NCI-H2081 treated with DMSO at 0.1 percent for 48 hours (cell line): Measurements from ENCODE around the gene PAK6.

Experiments used
- DNase-seq: peaks from one replicate; lab custom pipeline; 2025; lab: John Stamatoyannopoulos, UW

Gene PAK6

DNA sequence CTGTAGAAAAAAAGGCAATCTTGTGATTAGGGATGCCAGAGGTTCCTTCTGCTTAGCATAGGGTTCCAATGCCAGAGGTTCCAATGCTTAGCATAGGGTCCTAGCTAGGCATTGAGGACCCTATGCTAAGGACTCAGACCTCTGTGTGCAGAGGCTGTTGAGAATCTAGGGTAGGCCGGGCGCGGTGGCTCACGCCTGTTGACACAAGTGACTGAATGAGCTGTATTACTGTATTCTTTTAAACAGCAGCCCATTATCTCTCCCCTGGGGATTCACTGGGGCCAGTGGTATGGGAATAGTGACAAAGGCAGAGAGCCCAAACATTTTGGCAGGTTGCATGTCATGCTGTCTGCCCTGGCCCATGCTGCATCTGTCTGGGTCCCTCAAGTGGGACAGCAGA lies 16.2 kb downstream of the PAK6 start:
- no peak for DNase-seq

GRCh38 chr15:40256638-40257235 lies 17.9 kb downstream of the PAK6 start:
- DNase-seq, result no peak

DNA sequence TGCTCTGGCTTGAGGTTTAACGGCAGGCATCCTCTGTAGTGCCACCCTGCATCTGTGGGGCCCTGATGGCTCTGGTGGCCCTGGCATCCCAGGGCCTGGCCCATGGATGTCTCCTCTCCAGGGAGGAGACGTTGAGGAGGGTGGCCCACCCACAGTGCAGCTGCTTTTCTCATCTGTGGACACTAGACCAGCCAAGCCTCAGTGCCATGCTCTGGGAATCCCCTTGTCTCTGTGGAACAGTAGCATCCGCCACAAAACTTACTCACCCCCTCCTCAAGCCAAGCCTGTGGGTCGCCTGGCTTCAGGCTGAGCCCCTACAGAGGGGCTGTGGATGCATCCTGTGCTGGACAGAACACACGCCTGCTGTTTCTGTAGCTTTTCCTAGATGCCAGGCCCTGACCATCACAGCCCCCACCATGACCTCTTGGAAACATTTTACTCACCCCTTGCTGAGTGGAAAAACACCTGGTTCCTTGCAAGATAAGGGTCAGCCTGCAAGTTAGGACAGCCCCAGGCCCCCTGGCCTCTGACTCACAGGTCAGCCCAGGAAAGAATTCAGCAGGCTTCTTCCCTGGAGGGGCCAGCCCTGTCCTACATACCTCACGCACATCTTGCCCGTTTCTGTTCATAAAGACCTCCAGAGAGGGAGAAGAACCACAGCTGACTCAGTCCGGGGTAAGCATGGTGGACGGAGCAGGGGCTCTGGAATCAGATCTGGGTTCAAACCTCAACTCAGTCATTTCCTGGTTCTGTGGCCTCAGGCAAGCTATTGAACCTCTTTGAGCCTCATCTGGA lies 19.0 kb downstream of the PAK6 start:
- no peak for DNase-seq

- no peak for DNase-seq
These were observed 19.7 kb downstream of the PAK6 start for GRCh38 chr15:40258544-40258943.

GRCh38 chr15:40259021-40259420 lies 20.2 kb downstream of the PAK6 start:
- DNase-seq, result no peak

DNA sequence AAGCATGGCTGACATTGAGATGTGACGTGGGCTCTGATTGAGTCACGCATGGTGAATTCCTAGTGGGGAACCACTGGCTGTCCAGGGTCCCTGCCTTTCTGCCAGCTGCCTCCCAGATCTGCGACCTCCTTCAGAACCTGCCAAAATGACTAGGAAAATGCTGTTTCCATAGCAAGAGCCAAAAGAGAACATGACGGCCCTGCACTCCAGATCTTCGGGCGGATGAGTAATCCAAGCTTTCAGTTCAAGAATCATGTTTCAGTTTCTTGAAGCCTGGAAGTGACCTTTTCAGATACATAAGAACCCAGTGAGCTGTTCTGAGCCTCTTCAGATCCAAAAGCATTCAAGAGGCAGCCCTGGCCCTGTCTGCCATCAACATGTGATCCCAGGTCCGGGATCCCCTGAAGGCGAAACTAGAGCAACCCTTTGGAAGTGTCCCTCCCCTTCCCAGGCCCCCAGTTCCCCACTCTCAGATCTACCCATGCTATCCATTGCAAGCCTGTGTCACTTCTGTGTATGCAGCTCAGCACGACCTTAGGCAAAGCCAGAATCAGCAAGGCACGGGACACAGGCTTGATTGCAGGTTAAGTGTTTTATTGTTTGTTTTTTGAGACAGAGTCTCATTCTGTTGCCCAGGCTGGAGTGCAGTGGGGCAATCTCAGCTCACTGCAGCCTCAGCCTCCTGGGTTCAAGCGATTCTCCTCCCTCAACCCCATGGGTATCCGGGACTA lies 24.3 kb downstream of the PAK6 start:
- no peak for DNase-seq

GRCh38 chr15:40264321-40265153 lies 25.7 kb downstream of the PAK6 start:
- DNase-seq, result no peak

- DNase-seq, result no peak
These were observed 26.5 kb downstream of the PAK6 start for GRCh38 chr15:40265355-40265754.

DNA sequence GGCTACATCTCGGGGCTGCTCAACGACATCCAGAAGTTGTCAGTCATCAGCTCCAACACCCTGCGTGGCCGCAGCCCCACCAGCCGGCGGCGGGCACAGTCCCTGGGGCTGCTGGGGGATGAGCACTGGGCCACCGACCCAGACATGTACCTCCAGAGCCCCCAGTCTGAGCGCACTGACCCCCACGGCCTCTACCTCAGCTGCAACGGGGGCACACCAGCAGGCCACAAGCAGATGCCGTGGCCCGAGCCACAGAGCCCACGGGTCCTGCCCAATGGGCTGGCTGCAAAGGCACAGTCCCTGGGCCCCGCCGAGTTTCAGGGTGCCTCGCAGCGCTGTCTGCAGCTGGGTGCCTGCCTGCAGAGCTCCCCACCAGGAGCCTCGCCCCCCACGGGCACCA lies 27.0 kb downstream of the PAK6 start:
- no peak for DNase-seq

GRCh38 chr15:40266828-40267304 lies 28.0 kb downstream of the PAK6 start:
- DNase-seq, result no peak

DNA sequence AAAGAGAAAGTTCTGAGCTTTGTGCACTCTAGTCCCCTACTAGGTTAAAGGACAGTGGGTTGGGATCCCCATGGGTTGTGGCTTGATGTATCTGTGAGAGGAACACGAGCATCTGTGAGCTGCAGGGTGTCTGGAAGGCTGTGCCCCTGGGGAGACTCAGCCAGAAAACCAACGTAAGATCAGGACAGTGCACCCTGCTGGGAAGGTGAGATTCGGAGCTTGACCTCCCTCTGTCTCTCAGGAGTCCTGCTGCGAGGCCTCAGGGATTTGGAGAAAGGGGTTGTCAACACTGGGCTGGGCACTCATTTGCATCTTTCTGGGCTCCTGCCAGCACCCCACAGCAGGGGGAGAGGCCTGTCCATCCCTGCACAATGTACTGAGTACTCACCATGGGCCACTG lies 28.8 kb downstream of the PAK6 start:
- DNase-seq, result no peak

GRCh38 chr15:40269604-40270003 lies 30.7 kb downstream of the PAK6 start:
- DNase-seq, result no peak

DNA sequence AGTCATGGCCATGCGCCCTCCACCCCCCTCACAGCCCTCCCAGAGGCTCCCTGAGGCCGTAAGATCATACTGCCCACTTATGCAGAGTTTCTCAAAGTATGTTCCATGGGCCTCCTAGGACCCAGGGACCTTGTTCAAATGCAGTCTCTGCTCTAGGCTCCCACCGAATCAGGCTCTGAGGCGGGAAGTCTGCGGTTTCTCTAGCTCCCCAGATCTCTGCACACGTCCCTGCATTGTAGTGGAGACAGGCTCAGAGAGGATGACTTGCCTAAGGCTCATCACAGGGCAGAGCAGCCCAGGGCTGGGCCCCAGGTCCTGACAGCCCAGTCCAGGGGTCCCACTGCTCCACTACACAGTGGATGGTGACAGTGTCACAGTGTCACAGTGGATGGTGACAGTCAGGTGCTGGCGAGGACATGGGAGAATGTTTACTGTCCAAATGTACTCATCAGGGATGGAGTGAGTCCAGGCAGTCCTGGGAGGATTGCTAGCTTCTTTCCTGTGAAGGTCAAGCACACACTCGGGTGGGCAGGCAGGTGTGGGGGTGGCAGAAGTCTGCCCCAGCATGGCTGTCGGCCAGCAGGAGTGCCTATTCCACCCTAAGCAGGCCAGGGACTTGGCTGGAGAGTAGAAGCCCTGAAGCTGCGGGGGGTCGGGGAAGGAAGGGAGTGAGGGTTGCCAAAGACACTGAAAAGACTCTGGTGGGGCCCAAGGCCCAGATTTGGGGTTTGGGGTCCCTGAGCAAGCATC lies 31.6 kb downstream of the PAK6 start:
- no peak for DNase-seq

GRCh38 chr15:40271685-40272484 lies 33.0 kb downstream of the PAK6 start:
- DNase-seq, result no peak

DNA sequence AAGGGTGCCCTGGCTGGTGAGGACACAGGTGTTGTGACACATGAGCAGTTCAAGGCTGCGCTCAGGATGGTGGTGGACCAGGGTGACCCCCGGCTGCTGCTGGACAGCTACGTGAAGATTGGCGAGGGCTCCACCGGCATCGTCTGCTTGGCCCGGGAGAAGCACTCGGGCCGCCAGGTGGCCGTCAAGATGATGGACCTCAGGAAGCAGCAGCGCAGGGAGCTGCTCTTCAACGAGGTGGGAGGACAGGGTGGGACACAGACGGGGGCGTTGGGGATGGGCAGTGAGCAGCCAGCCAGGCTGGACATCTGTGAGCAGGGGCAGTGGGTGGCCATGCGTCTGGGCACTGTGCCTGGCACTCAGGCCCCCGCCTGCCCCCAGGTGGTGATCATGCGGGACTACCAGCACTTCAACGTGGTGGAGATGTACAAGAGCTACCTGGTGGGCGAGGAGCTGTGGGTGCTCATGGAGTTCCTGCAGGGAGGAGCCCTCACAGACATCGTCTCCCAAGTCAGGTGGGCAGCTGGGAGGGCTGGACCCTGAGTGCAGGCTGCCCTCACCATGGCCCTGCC lies 33.7 kb downstream of the PAK6 start:
- no peak for DNase-seq

DNA sequence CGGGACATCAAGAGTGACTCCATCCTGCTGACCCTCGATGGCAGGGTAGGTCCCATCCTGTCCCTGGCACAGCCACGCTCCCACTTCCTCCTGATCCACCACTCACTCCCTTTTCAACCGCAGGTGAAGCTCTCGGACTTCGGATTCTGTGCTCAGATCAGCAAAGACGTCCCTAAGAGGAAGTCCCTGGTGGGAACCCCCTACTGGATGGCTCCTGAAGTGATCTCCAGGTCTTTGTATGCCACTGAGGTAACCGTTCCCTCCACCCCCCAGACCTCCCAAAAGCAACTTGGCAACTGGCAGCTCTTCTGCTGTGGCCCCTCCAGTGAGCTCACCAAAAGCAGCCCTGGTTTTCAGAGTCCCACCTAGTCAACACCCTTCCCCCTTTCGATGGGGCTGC lies 34.6 kb downstream of the PAK6 start:
- no peak for DNase-seq

- DNase-seq, result peak; percentile 39
These were observed 35.7 kb downstream of the PAK6 start for GRCh38 chr15:40274350-40275274.

- DNase-seq, result no peak
These were observed 36.7 kb downstream of the PAK6 start for GRCh38 chr15:40275523-40275922.

DNA sequence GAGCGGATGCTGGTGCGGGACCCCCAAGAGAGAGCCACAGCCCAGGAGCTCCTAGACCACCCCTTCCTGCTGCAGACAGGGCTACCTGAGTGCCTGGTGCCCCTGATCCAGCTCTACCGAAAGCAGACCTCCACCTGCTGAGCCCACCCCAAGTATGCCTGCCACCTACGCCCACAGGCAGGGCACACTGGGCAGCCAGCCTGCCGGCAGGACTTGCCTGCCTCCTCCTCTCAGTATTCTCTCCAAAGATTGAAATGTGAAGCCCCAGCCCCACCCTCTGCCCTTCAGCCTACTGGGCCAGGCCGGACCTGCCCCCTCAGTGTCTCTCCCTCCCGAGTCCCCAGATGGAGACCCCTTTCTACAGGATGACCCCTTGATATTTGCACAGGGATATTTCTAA lies 37.1 kb downstream of the PAK6 start:
- no peak for DNase-seq
